B cell (primary cell): ENCODE measurements around the gene ZSCAN30. TPM values are rescaled to one million over a fixed set of nuclear protein-coding genes. Genes with fewer than 3 reads are reported as not detected.
A peak's percentile ranks its signal among the peaks of the same experiment; 100 is the strongest.

Experiments used
- ATAC-seq: fragments of 200-7000 bp; cut with Tn5 transposase; one replicate; pipeline ENCODE4 v1.10.0; 2021; ENCODE audit warnings: low read depth, mild to moderate bottlenecking, moderate number of reproducible peaks, moderate library complexity
- CTCF ChIA-PET: fragments of 350-600 bp; sonication (Branson Sonifier 250); formaldehyde crosslinking; loops from one replicate; lab custom pipeline; 2021; ENCODE audit warnings: antibody characterized with exemption, inconsistent platforms; lab: Charles Lee
- POLR2A ChIA-PET: fragments of 350-600 bp; sonication (Branson Sonifier 250); formaldehyde crosslinking; loops from one replicate; lab custom pipeline; 2021; ENCODE audit warnings: antibody characterized with exemption; lab: Charles Lee
- DNase-seq: peaks from one replicate; pipeline ENCODE4 v3.0.0; 2013
- H2AFZ ChIP-seq: 2 replicates; pipeline ENCODE4 v1.6.1; 2012; ENCODE audit warnings: mild to moderate bottlenecking, low read depth, low read length; ENCODE audit not compliant: insufficient read depth, poor library complexity, severe bottlenecking
- H3K27ac ChIP-seq, 2 donors: 1 replicate in 1 of 2; 2 replicates in 1 of 2; pipeline ENCODE4 v1.5.1; 2012 to 2013; ENCODE audit warnings: low read length in 2 of 2, mild to moderate bottlenecking in 2 of 2, moderate library complexity in 1 of 2
- H3K27me3 ChIP-seq, 4 experiments: fragments of 200-600 bp in 1 of 4; sonication (generic) in 1 of 4; replicated peaks in 1 of 4; 1 replicate in 2 of 4; 2 replicates in 2 of 4; pipeline versions ENCODE4 v1.6.1 to v1.7.0; 2013 to 2016; ENCODE audit warnings: low read length in 3 of 4, mild to moderate bottlenecking in 2 of 4, mixed read lengths in 1 of 4, moderate library complexity in 1 of 4; ENCODE audit not compliant: insufficient read depth in 4 of 4, control insufficient read depth in 3 of 4; ENCODE audit errors: control extremely low read depth in 1 of 4
- H3K36me3 ChIP-seq, 2 experiments: replicated peaks in 1 of 2; 1 replicate in 1 of 2; 2 replicates in 1 of 2; pipeline versions ENCODE4 v1.6.1 to v1.7.1; 2013; ENCODE audit warnings: low read length in 1 of 2; ENCODE audit not compliant: insufficient read depth in 2 of 2, control insufficient read depth in 1 of 2; ENCODE audit errors: control extremely low read depth in 1 of 2, extremely low read depth in 1 of 2
- H3K4me1 ChIP-seq, 2 donors: fragments of 200-600 bp in 1 of 2; sonication (generic) in 1 of 2; 1 replicate in 1 of 2; 2 replicates in 1 of 2; pipeline versions ENCODE4 v1.5.1 to v1.6.1; 2013 to 2017; ENCODE audit warnings: low read length in 2 of 2; ENCODE audit not compliant: control insufficient read depth in 2 of 2, insufficient read depth in 2 of 2
- H3K4me2 ChIP-seq: replicated peaks from 2 replicates; pipeline ENCODE3; 2012; ENCODE audit warnings: mild to moderate bottlenecking, low read depth, low read length; ENCODE audit not compliant: poor library complexity, severe bottlenecking
- H3K4me3 ChIP-seq, 5 experiments: fragments of 200-600 bp in 1 of 5; sonication (generic) in 1 of 5; 1 replicate in 3 of 5; 2 replicates in 2 of 5; pipeline versions ENCODE4 v1.5.1 to v1.7.0; 2011 to 2016; ENCODE audit warnings: low read length in 4 of 5, mild to moderate bottlenecking in 4 of 5, low read depth in 2 of 5, control low read depth in 1 of 5, moderate library complexity in 1 of 5; ENCODE audit not compliant: insufficient read depth in 1 of 5; ENCODE audit errors: control extremely low read depth in 1 of 5, extremely low read depth in 1 of 5
- H3K79me2 ChIP-seq: fragments of 200-600 bp; sonication (generic); one replicate; pipeline ENCODE4 v1.6.0; 2016; ENCODE audit warnings: low read length; ENCODE audit not compliant: control insufficient read depth, insufficient read depth
- H3K9ac ChIP-seq: fragments of 200-600 bp; sonication (generic); 2 replicates; pipeline ENCODE4 v1.6.1; 2017; ENCODE audit warnings: mild to moderate bottlenecking, low read length, moderate library complexity
- H3K9me3 ChIP-seq, 3 donors: one replicate each; pipeline versions ENCODE4 v1.6.1 to v1.7.1; 2013; ENCODE audit warnings: low read length in 2 of 3; ENCODE audit not compliant: control insufficient read depth in 2 of 3, insufficient read depth in 1 of 3; ENCODE audit errors: control extremely low read depth in 1 of 3
- H4K20me1 ChIP-seq: 2 replicates; pipeline ENCODE4 v1.6.0; 2012; ENCODE audit warnings: mild to moderate bottlenecking, low read length; ENCODE audit not compliant: insufficient read depth, control insufficient read depth, poor library complexity, severe bottlenecking
- H3K27ac Mint-ChIP-seq: one replicate; pipeline ENCODE4 v1.8.0; 2021; ENCODE audit warnings: mixed read lengths
- H3K27me3 Mint-ChIP-seq: one replicate; pipeline ENCODE4 v1.8.0; 2021; ENCODE audit warnings: mixed read lengths
- H3K4me1 Mint-ChIP-seq: one replicate; pipeline ENCODE4 v1.8.0; 2021; ENCODE audit warnings: mixed read lengths
- H3K4me3 Mint-ChIP-seq: one replicate; pipeline ENCODE4 v1.8.0; 2021; ENCODE audit warnings: mixed read lengths
- H3K9me3 Mint-ChIP-seq: one replicate; pipeline ENCODE4 v1.8.0; 2022; ENCODE audit warnings: mixed read lengths; ENCODE audit not compliant: insufficient read depth
- EZH2 ChIP-seq: IDR thresholded peaks from 2 replicates; pipeline ENCODE4 v1.6.1; 2012; ENCODE audit warnings: borderline replicate concordance, low read depth, mild to moderate bottlenecking, moderate library complexity, low read length; ENCODE audit not compliant: insufficient read depth, poor library complexity, severe bottlenecking
- WGBS: methylation state at CpG from one replicate; pipeline ENCODE4 v1.1.5; 2013; ENCODE audit warnings: missing lambda C conversion rate; ENCODE audit not compliant: insufficient coverage; 5-methylcytosine and 5-hydroxymethylcytosine counted together
- intact Hi-C: fragments of 100-400 bp; cut with micrococcal nuclease; formaldehyde crosslinking; loops from one replicate; pipeline ENCODE4 v1.10.0; 2022
- polyA minus RNA-seq: library from RNA; depleted of rRNA, polyadenylated mRNA; stranded (reverse); fragments of >200 nt; gene quantifications from 2 replicates; pipeline ENCODE4 v1.2.3, GENCODE V29; 2012
- polyA plus RNA-seq: library from polyadenylated mRNA; depleted of rRNA; stranded (reverse); fragments of >200 nt; gene quantifications from 2 replicates; pipeline ENCODE4 v1.2.3, GENCODE V29; 2012
- total RNA-seq, 2 donors: library from RNA; stranded (reverse); fragments of 120-200 nt in 1 of 2; gene quantifications; 1 replicate in 1 of 2; 2 replicates in 1 of 2; pipeline versions ENCODE4 v1.2.3 to v1.2.4, GENCODE V29; 2013 to 2022
- TF ChIP-seq, protein P1 (sequence below): fragments of 200-600 bp; IDR thresholded peaks from one replicate; pipeline ENCODE4 v1.8.0; 2022; ENCODE audit warnings: antibody characterized with exemption, mild to moderate bottlenecking

The ZSCAN30 gene
- total RNA-seq (32.0 and 37.3 TPM in 2 replicates), polyA plus RNA-seq (11.0 and 15.0 TPM in 2 replicates), polyA minus RNA-seq (7.5 and 12.5 TPM in 2 replicates)
- 22.1 TPM for total RNA-seq (2013)

DNA sequence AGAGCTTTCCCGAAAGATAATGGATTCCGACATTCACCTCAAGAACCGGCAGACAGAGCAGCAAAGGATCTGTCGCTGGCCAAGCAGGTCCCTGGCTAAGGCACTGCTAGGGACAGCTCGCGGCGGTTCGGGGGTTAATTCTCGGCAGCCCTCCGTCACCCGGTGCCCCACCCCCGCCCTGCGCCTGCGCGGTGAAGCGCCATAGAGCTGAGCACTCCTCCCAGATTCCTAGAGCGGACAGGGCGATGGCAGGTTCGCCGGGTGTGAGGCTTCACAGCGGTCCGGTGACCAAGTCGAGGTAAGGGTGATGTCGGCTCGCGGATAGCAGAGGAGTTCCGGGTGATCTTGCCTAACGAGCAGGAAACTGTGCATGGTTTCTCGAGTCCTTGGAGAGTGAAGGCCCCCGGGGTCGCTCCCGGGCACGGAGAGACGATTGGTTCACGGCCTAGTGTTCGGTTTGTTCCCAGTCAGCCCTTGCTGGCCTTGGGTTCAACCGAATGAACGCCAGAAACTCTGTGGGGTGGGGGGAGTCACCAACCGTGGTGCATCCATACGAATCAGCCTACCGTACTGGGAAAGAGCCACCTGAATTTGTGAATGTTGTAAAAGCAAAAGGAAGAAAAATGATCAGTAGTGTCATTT, at the start of gene ZSCAN30:
TSS of gene ZSCAN30 (minus strand) at position 136 of the 642 bp plus-strand sequence. CDS start 25,877 bp downstream, outside the sequence.
- H3K27ac Mint-ChIP-seq = peak within 1 kb of the TSS; percentile 98
- Histone ChIP-seq H3K79me2 (peaks cover 56% of the 10 kb centered on the region), H3K27ac (peak within 1 kb of the TSS; percentile 80 to 86), H4K20me1 (no peaks in the 10 kb centered on the region), H3K9me3 (peaks cover 0 to 4% (median 0%) of the 10 kb centered on the region in 3 donors), H3K9ac (peak within 1 kb of the TSS; percentile 84), H3K36me3 (peaks cover 0 to 12% of the 10 kb centered on the region in 2 experiments), H3K27me3 (no peaks in the 10 kb centered on the region), H3K4me3 (peak within 1 kb of the TSS; percentile 85 to 94 (median 90)), H3K4me1 (peaks cover 14 to 16% of the 10 kb centered on the region in 2 donors), H3K4me2 (peak within 1 kb of the TSS; percentile 81), H2AFZ (peak within 1 kb of the TSS; percentile 84)
- DNase-seq = peak; percentile 97
- ChIA-PET POLR2A (interaction anchor here (0.5 to 2.8 kb wide), 6 partner anchors 18 to 54 kb away, joined by 3 to 15 read pairs (median 5); partner anchors contain the start of genes ZNF24 and ZNF397), CTCF (interaction anchor here (1.0 to 1.9 kb wide), 8 partner anchors 21 to 264 kb away, joined by 3 to 9 read pairs (median 6); partner anchors contain the start of genes ZNF24 and ZNF397)
- no peak for TF ChIP-seq EZH2
- TF ChIP-seq, protein P1, sequence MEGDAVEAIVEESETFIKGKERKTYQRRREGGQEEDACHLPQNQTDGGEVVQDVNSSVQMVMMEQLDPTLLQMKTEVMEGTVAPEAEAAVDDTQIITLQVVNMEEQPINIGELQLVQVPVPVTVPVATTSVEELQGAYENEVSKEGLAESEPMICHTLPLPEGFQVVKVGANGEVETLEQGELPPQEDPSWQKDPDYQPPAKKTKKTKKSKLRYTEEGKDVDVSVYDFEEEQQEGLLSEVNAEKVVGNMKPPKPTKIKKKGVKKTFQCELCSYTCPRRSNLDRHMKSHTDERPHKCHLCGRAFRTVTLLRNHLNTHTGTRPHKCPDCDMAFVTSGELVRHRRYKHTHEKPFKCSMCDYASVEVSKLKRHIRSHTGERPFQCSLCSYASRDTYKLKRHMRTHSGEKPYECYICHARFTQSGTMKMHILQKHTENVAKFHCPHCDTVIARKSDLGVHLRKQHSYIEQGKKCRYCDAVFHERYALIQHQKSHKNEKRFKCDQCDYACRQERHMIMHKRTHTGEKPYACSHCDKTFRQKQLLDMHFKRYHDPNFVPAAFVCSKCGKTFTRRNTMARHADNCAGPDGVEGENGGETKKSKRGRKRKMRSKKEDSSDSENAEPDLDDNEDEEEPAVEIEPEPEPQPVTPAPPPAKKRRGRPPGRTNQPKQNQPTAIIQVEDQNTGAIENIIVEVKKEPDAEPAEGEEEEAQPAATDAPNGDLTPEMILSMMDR = no peak
- H3K4me1 Mint-ChIP-seq = peaks cover 45% of the 10 kb centered on the region
- intact Hi-C loops = loop anchor here (1.0 to 2.0 kb wide), 5 partner anchors 23 to 777 kb away; partner anchors contain the start of genes MAPRE2, RPRD1A and ZNF24
- H3K27me3 Mint-ChIP-seq = no peaks in the 10 kb centered on the region
- ATAC-seq = peak; percentile 99
- WGBS = under 1% methylated on average over 40 of the region's 41 CpGs
- peak within 1 kb of the TSS; percentile 100 for H3K4me3 Mint-ChIP-seq
- peaks cover 4% of the 10 kb centered on the region for H3K9me3 Mint-ChIP-seq

- ChIA-PET CTCF (no interaction called here), POLR2A (no interaction called here)
- TF ChIP-seq, protein P1 = no peak
- TF ChIP-seq EZH2 = no peak
- Histone ChIP-seq H3K79me2 (peaks cover 49% of the 10 kb centered on the region), H3K4me3 (no peak overlapping the region), H3K27me3 (no peaks in the 10 kb centered on the region), H3K4me2 (no peak overlapping the region), H2AFZ (no peak overlapping the region), H3K36me3 (peaks cover 34 to 81% of the 10 kb centered on the region in 2 experiments), H3K9ac (no peak overlapping the region), H3K27ac (no peak overlapping the region), H4K20me1 (peaks cover 60% of the 10 kb centered on the region), H3K9me3 (peaks cover 0 to 1% (median 0%) of the 10 kb centered on the region in 3 donors), H3K4me1 (peaks cover 0 to 6% of the 10 kb centered on the region in 2 donors)
- no peaks in the 10 kb centered on the region for H3K9me3 Mint-ChIP-seq
- no peak for ATAC-seq
- H3K27me3 Mint-ChIP-seq = no peaks in the 10 kb centered on the region
- no peak overlapping the region for H3K4me3 Mint-ChIP-seq
- no peak for DNase-seq
- H3K27ac Mint-ChIP-seq = no peak overlapping the region
- H3K4me1 Mint-ChIP-seq = peaks cover 35% of the 10 kb centered on the region
- intact Hi-C loops = no loop called here
- WGBS = 100% methylated on average over 2 of the region's 5 CpGs
Observed at GRCh38 chr18:35337286-35337685, 47.3 kb upstream of the ZSCAN30 start.
